GM23248 (cell line): ENCODE results near the gene EIF3D.

Experiments used
- EZH2 ChIP-seq: fragments of 200-600 bp; sonication (generic); IDR thresholded peaks from 2 replicates; pipeline ENCODE4 v1.6.1; 2018; ENCODE audit warnings: antibody characterized with exemption, mild to moderate bottlenecking; ENCODE audit not compliant: insufficient read depth, poor library complexity, severe bottlenecking
- EZH2phosphoT487 ChIP-seq: fragments of 200-600 bp; sonication (generic); IDR thresholded peaks from 2 replicates; pipeline ENCODE4 v1.6.1; 2018; ENCODE audit warnings: antibody characterized with exemption, moderate library complexity, mild to moderate bottlenecking, low read depth; ENCODE audit not compliant: insufficient read depth

- no peak for TF ChIP-seq EZH2phosphoT487
- TF ChIP-seq EZH2 = no peak
Observed at GRCh38 chr22:36569999-36570398, 41.0 kb upstream of the EIF3D start.
